GM12891 (cell line): ENCODE measurements around the gene COL24A1.

Source experiments
- PAX5 ChIP-seq: IDR thresholded peaks from 2 replicates; pipeline ENCODE4 v1.6.1; 2011; ENCODE audit warnings: low read length, moderate library complexity, mild to moderate bottlenecking; ENCODE audit not compliant: insufficient read depth, severe bottlenecking
- POLR2A ChIP-seq: IDR thresholded peaks from 2 replicates; pipeline ENCODE4 v1.6.1; 2011; ENCODE audit warnings: low read depth, low read length, control low read depth
- POLR2AphosphoS5 ChIP-seq: IDR thresholded peaks from 2 replicates; pipeline ENCODE4 v1.6.1; 2011; ENCODE audit warnings: low read depth, low read length, control low read depth
- SPI1 ChIP-seq: IDR thresholded peaks from 2 replicates; pipeline ENCODE4 v1.6.1; 2011; ENCODE audit warnings: low read depth, low read length, control low read depth

DNA sequence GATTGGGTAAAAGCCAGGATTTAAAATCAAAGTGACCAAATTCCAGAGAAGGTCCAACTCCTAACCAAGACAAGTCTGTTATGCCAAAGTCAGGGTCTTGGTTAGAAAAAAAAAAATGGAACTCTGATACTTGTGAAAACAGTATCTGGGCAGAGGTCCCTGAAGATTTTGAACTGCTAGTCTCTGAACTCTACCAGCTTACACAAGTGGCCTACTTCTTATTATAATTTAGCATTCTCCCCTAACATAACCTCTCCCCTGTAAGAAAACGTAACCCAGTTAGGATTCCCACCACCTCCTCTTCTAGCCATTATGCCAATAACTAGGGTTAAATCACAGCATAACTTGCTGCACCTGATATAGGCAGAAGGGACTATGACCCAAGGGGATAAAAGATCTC, 220.5 kb downstream of the COL24A1 start:
- TF ChIP-seq PAX5 = no peak
- no peak for TF ChIP-seq POLR2A
- TF ChIP-seq POLR2AphosphoS5 = no peak
- no peak for TF ChIP-seq SPI1
